Keratinocyte (primary cell): Measurements from ENCODE around the gene PPM1J. TPM values are rescaled to one million over a fixed set of nuclear protein-coding genes. Genes with fewer than 3 reads are reported as not detected.

ENCODE experiments used
- DNase-seq: peaks from one replicate; pipeline ENCODE4 v3.0.0-alpha.2; 2011; ENCODE audit warnings: low read depth, missing footprints, low spot score
- FAIRE-seq: peaks from 2 replicates; lab custom pipeline; 2011; peaks lifted over from hg19 to GRCh38; lab: Jason Lieb, UNC
- H2AFZ ChIP-seq: 2 replicates; pipeline ENCODE4 v1.6.0; 2012; ENCODE audit warnings: low read length, control low read depth, inconsistent platforms; ENCODE audit not compliant: control insufficient read depth
- H3K27ac ChIP-seq: 2 replicates; pipeline ENCODE4 v1.5.1; 2011; ENCODE audit warnings: low read length; ENCODE audit not compliant: control insufficient read depth, insufficient read depth
- H3K27me3 ChIP-seq: 3 replicates; pipeline ENCODE4 v1.6.0; 2011; ENCODE audit warnings: low read length; ENCODE audit not compliant: control insufficient read depth, insufficient read depth; ENCODE audit errors: extremely low read depth
- H3K36me3 ChIP-seq, 2 experiments: 2 replicates in 1 of 2; 3 replicates in 1 of 2; pipeline ENCODE4 v1.5.1; 2011; ENCODE audit warnings: low read length in 2 of 2, mild to moderate bottlenecking in 1 of 2; ENCODE audit not compliant: control insufficient read depth in 2 of 2, insufficient read depth in 2 of 2; ENCODE audit errors: extremely low read depth in 1 of 2
- H3K4me1 ChIP-seq: 3 replicates; pipeline ENCODE4 v1.5.1; 2011; ENCODE audit warnings: low read length; ENCODE audit not compliant: control insufficient read depth, insufficient read depth; ENCODE audit errors: extremely low read depth
- H3K4me2 ChIP-seq: 3 replicates; pipeline ENCODE4 v1.6.0; 2011; ENCODE audit warnings: low read depth, low read length; ENCODE audit not compliant: control insufficient read depth, insufficient read depth; ENCODE audit errors: extremely low read depth
- H3K4me3 ChIP-seq, 3 experiments: fragments of 200-600 bp in 1 of 3; sonication (generic) in 1 of 3; 2 replicates in 2 of 3; 3 replicates in 1 of 3; pipeline ENCODE4 v1.5.1; 2011 to 2016; ENCODE audit warnings: low read length in 3 of 3, mild to moderate bottlenecking in 3 of 3, control low read depth in 2 of 3, inconsistent platforms in 1 of 3, low read depth in 1 of 3, mixed read lengths in 1 of 3, mixed run types in 1 of 3, moderate library complexity in 1 of 3; ENCODE audit not compliant: control insufficient read depth in 2 of 3, insufficient read depth in 2 of 3; ENCODE audit errors: extremely low read depth in 1 of 3
- H3K79me2 ChIP-seq: 2 replicates; pipeline ENCODE4 v1.6.0; 2012; ENCODE audit warnings: low read length; ENCODE audit not compliant: control insufficient read depth, insufficient read depth
- H3K9ac ChIP-seq: 3 replicates; pipeline ENCODE4 v1.6.0; 2011; ENCODE audit warnings: low read length; ENCODE audit not compliant: control insufficient read depth, insufficient read depth; ENCODE audit errors: extremely low read depth
- H3K9me1 ChIP-seq: 3 replicates; pipeline ENCODE4 v1.6.0; 2011; ENCODE audit warnings: low read length; ENCODE audit not compliant: control insufficient read depth, insufficient read depth; ENCODE audit errors: extremely low read depth
- H3K9me3 ChIP-seq: 2 replicates; pipeline ENCODE4 v1.5.1; 2012; ENCODE audit warnings: low read depth, low read length; ENCODE audit not compliant: control insufficient read depth
- H4K20me1 ChIP-seq: 3 replicates; pipeline ENCODE4 v1.6.0; 2011; ENCODE audit warnings: low read length; ENCODE audit not compliant: control insufficient read depth, insufficient read depth; ENCODE audit errors: extremely low read depth
- EZH2 ChIP-seq: IDR thresholded peaks from one replicate; pipeline ENCODE4 v1.6.1; 2012; ENCODE audit warnings: inconsistent platforms, mild to moderate bottlenecking, low read length, moderate library complexity
- dilution Hi-C: fragments of 300-500 bp; cut with MboI; formaldehyde crosslinking; loops from one replicate; pipeline ENCODE4 v1.7.0; 2020; ENCODE audit warnings: low sequenced_read_pairs; ENCODE audit not compliant: extremely low pct_ligation_motif_present
- polyA plus RNA-seq, 5 experiments: library from polyadenylated mRNA; depleted of rRNA in 3 of 5; stranded (reverse) in 3 of 5; stranded (forward) in 1 of 5; unstranded in 1 of 5; fragments of >200 nt; gene quantifications; 1 replicate in 1 of 5; 2 replicates in 3 of 5; 3 replicates in 1 of 5; pipeline versions ENCODE4 v1.2.1 to v1.2.3, GENCODE V29; 2011 to 2012; ENCODE audit warnings: missing spikeins in 2 of 5, low read depth in 1 of 5, low replicate concordance in 1 of 5
- TF ChIP-seq, protein P1 (sequence below), 3 experiments: IDR thresholded peaks in 1 of 3; conservative IDR thresholded peaks in 1 of 3; optimal IDR thresholded peaks in 1 of 3; 2 replicates in 2 of 3; 3 replicates in 1 of 3; pipeline versions ENCODE3 to v1.5.1; 2011; ENCODE audit warnings: low read length in 3 of 3, mild to moderate bottlenecking in 3 of 3, moderate library complexity in 2 of 3, control low read depth in 1 of 3, inconsistent platforms in 1 of 3; ENCODE audit not compliant: insufficient read depth in 2 of 3; ENCODE audit errors: extremely low read depth in 1 of 3

The PPM1J gene
- polyA plus RNA-seq, 1 donor (not counting 4 experiments of a cell fraction or from before 2014, with no cell fraction given), result 7.7 TPM

GRCh38 chr1:112673592-112674439, 41.3 kb downstream of the PPM1J start:
- H3K9me3 ChIP-seq, result no peaks in the 10 kb centered on the region
- no peak for TF ChIP-seq EZH2
- TF ChIP-seq, protein P1, sequence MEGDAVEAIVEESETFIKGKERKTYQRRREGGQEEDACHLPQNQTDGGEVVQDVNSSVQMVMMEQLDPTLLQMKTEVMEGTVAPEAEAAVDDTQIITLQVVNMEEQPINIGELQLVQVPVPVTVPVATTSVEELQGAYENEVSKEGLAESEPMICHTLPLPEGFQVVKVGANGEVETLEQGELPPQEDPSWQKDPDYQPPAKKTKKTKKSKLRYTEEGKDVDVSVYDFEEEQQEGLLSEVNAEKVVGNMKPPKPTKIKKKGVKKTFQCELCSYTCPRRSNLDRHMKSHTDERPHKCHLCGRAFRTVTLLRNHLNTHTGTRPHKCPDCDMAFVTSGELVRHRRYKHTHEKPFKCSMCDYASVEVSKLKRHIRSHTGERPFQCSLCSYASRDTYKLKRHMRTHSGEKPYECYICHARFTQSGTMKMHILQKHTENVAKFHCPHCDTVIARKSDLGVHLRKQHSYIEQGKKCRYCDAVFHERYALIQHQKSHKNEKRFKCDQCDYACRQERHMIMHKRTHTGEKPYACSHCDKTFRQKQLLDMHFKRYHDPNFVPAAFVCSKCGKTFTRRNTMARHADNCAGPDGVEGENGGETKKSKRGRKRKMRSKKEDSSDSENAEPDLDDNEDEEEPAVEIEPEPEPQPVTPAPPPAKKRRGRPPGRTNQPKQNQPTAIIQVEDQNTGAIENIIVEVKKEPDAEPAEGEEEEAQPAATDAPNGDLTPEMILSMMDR (optimal IDR thresholded peaks at IDR 0.05 in 1 of 3, IDR thresholded peaks at IDR 0.05 in 1 of 3, conservative IDR thresholded peaks at IDR 0.05 in 1 of 3; ENCODE audit: extremely low read depth in 1 of 3, insufficient read depth in 2 of 3, low read length in 3 of 3), result peak; percentile 36 to 59 (median 52)
- H3K9me1 ChIP-seq, result no peaks in the 10 kb centered on the region
- peaks cover 14% of the 10 kb centered on the region for H3K79me2 ChIP-seq
- peak overlapping the region; percentile 80 for H3K27ac ChIP-seq
- H3K27me3 ChIP-seq, result no peaks in the 10 kb centered on the region
- FAIRE-seq, result peak; percentile 63
- no peak for DNase-seq
- peaks cover 20% of the 10 kb centered on the region for H3K4me1 ChIP-seq
- peak overlapping the region; percentile 84 for H3K9ac ChIP-seq
- no peaks in the 10 kb centered on the region for H4K20me1 ChIP-seq
- no peak overlapping the region for H2AFZ ChIP-seq
- dilution Hi-C loops, result no loop called here
- peaks cover 8 to 15% of the 10 kb centered on the region in 2 experiments for H3K36me3 ChIP-seq
- peak overlapping the region; percentile 79 to 90 (median 85) for H3K4me3 ChIP-seq
- peak overlapping the region; percentile 94 for H3K4me2 ChIP-seq

- H3K4me2 ChIP-seq, result no peak overlapping the region
- no peak overlapping the region for H3K9ac ChIP-seq
- DNase-seq, result no peak
- H3K9me1 ChIP-seq, result no peaks in the 10 kb centered on the region
- H3K27ac ChIP-seq, result no peak overlapping the region
- peaks cover 8 to 16% of the 10 kb centered on the region in 2 experiments for H3K36me3 ChIP-seq
- no peaks in the 10 kb centered on the region for H4K20me1 ChIP-seq
- no peak overlapping the region for H2AFZ ChIP-seq
- no peak for FAIRE-seq
- H3K4me1 ChIP-seq, result peaks cover 20% of the 10 kb centered on the region
- peaks cover 8% of the 10 kb centered on the region for H3K79me2 ChIP-seq
- H3K4me3 ChIP-seq, result no peak overlapping the region
- dilution Hi-C loops, result no loop called here
- no peak for TF ChIP-seq EZH2
- TF ChIP-seq, protein P1 (optimal IDR thresholded peaks at IDR 0.05 in 1 of 3, IDR thresholded peaks at IDR 0.05 in 1 of 3, conservative IDR thresholded peaks at IDR 0.05 in 1 of 3; ENCODE audit: extremely low read depth in 1 of 3, insufficient read depth in 2 of 3, low read length in 3 of 3), result no peak
- H3K9me3 ChIP-seq, result no peaks in the 10 kb centered on the region
- H3K27me3 ChIP-seq, result no peaks in the 10 kb centered on the region
These were observed 42.3 kb downstream of the PPM1J start for GRCh38 chr1:112672842-112673241.
